Parathyroid adenoma (tissue), 2 donors: ENCODE results near the gene FLT1.

Experiments
- H2AFZ ChIP-seq: fragments of 300-600 bp; sonication (generic); one replicate; pipeline ENCODE4 v1.7.0; 2017; ENCODE audit warnings: antibody characterized with exemption, mild to moderate bottlenecking
- H3K27ac ChIP-seq: fragments of 300-600 bp; sonication (generic); one replicate; pipeline ENCODE4 v1.7.0; 2017
- H3K27me3 ChIP-seq: fragments of 300-600 bp; sonication (generic); one replicate; pipeline ENCODE4 v1.7.0; 2017; ENCODE audit warnings: low read length; ENCODE audit not compliant: control insufficient read depth, insufficient read depth
- H3K36me3 ChIP-seq: fragments of 300-600 bp; sonication (generic); one replicate; pipeline ENCODE4 v1.7.0; 2017; ENCODE audit warnings: low read length; ENCODE audit not compliant: control insufficient read depth, insufficient read depth
- H3K4me1 ChIP-seq: fragments of 300-600 bp; sonication (generic); one replicate; pipeline ENCODE4 v1.7.0; 2017; ENCODE audit warnings: control low read depth
- H3K4me2 ChIP-seq: fragments of 300-600 bp; sonication (generic); one replicate; pipeline ENCODE4 v1.7.0; 2017; ENCODE audit warnings: low read length
- H3K4me3 ChIP-seq: fragments of 300-600 bp; sonication (generic); one replicate; pipeline ENCODE4 v1.7.0; 2017; ENCODE audit warnings: low read depth, low read length
- H3K79me2 ChIP-seq: fragments of 300-600 bp; sonication (generic); one replicate; pipeline ENCODE4 v1.7.0; 2017; ENCODE audit warnings: control low read depth
- H3K9ac ChIP-seq: fragments of 300-600 bp; sonication (generic); one replicate; pipeline ENCODE4 v1.7.0; 2017; ENCODE audit warnings: mild to moderate bottlenecking
- H3K9me3 ChIP-seq: fragments of 300-600 bp; sonication (generic); one replicate; pipeline ENCODE4 v1.7.0; 2017; ENCODE audit warnings: low read length; ENCODE audit not compliant: control insufficient read depth
- TF ChIP-seq, protein P1 (sequence below): fragments of 300-600 bp; sonication (generic); IDR thresholded peaks from one replicate; pipeline ENCODE4 v1.7.0; 2017; ENCODE audit warnings: antibody characterized with exemption, mild to moderate bottlenecking
- donor health status: primary hyperparathyroidism.

Gene FLT1

DNA sequence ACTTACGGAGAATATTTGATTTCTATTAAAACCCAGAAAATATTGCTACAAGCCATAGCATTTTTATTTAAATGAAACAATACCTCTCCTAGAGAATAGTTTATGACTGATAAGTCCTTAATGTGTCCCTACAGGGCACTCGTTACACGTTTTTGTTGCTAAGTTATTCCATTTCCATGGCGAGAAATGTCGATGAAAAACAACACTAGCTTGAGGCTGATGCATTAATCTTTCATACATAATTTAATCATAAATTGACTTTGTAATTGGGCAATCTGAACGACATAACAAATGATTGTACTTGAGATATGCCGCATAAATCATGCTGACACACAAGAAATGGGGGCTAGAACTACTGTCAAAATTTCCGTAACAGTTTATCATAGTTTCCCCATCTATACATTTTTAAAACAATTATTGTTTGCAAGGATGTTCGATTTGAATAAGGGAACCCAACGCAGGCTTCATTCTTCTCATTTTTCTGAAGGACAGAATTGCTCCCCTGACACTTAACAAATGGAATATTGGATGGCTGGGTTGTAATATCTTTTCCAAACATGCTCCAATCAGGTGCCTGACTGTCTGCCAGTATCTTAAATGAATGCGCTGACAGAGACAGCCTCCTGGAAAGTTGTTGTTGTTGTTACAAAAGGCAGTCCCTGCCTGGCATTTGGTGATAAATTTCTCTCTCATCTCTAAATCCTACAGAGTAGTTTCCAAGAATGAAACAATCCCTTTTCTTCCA lies 61.9 kb downstream of the FLT1 start:
- H2AFZ ChIP-seq = no peak overlapping the region
- H3K27me3 ChIP-seq = no peaks in the 10 kb centered on the region
- no peaks in the 10 kb centered on the region for H3K9me3 ChIP-seq
- H3K27ac ChIP-seq = no peak overlapping the region
- H3K79me2 ChIP-seq = no peaks in the 10 kb centered on the region
- H3K4me3 ChIP-seq = no peak overlapping the region
- no peaks in the 10 kb centered on the region for H3K36me3 ChIP-seq
- H3K4me2 ChIP-seq = no peak overlapping the region
- H3K4me1 ChIP-seq = no peaks in the 10 kb centered on the region
- no peak overlapping the region for H3K9ac ChIP-seq
- TF ChIP-seq, protein P1, sequence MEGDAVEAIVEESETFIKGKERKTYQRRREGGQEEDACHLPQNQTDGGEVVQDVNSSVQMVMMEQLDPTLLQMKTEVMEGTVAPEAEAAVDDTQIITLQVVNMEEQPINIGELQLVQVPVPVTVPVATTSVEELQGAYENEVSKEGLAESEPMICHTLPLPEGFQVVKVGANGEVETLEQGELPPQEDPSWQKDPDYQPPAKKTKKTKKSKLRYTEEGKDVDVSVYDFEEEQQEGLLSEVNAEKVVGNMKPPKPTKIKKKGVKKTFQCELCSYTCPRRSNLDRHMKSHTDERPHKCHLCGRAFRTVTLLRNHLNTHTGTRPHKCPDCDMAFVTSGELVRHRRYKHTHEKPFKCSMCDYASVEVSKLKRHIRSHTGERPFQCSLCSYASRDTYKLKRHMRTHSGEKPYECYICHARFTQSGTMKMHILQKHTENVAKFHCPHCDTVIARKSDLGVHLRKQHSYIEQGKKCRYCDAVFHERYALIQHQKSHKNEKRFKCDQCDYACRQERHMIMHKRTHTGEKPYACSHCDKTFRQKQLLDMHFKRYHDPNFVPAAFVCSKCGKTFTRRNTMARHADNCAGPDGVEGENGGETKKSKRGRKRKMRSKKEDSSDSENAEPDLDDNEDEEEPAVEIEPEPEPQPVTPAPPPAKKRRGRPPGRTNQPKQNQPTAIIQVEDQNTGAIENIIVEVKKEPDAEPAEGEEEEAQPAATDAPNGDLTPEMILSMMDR = no peak

DNA sequence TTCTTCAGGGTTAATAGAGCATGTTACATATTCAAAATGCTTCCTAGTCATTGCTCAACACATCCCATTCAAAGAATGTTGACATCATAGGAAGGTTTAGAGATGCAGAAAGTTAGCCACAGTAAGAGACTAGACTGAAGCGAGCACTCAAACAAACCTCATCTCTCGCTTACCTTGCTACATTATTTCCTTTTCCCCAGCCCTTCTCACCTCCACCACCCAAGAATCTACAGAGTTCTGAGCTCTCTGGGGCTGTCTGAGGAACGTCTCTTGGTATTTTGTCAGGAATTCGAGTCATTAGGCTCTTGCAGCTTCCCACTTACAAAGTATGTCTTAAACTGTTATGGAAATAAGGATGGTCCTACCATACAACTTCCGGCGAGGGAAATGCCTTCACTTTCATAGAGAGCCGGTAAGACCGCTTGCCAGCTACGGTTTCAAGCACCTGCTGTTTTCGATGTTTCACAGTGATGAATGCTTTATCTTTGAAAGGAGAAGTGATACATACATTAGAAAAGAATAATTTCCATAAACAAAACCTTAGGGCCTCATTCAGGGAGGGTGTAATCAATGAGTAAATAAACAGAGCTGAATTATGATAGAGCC lies 65.1 kb downstream of the FLT1 start:
- no peak overlapping the region for H3K27ac ChIP-seq
- H3K79me2 ChIP-seq = no peaks in the 10 kb centered on the region
- no peaks in the 10 kb centered on the region for H3K27me3 ChIP-seq
- no peak overlapping the region for H3K4me2 ChIP-seq
- no peaks in the 10 kb centered on the region for H3K36me3 ChIP-seq
- no peak overlapping the region for H3K4me3 ChIP-seq
- TF ChIP-seq, protein P1 = no peak
- H3K9me3 ChIP-seq = no peaks in the 10 kb centered on the region
- H3K9ac ChIP-seq = no peak overlapping the region
- H3K4me1 ChIP-seq = no peaks in the 10 kb centered on the region
- no peak overlapping the region for H2AFZ ChIP-seq

DNA sequence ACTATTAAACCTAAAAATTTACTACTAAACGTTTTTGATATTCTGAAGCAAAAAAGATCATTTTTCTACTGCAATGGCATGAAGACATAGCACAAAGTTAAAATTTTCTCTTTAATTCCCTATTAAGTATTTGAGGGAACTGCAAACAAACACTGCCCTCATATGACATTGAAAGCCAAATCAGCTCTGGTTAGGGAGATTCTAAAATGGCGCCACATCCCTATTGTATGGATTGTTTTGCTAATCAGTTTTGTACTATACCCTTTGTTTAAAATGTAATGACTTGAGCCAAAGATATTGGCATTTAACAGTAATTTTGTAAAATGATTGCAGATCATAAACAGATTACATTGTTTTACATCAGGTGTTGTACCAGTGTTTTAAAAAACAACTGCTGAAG lies 65.8 kb downstream of the FLT1 start:
- H3K27ac ChIP-seq = no peak overlapping the region
- TF ChIP-seq, protein P1 = no peak
- H3K4me1 ChIP-seq = no peaks in the 10 kb centered on the region
- no peak overlapping the region for H3K4me3 ChIP-seq
- no peaks in the 10 kb centered on the region for H3K9me3 ChIP-seq
- H3K27me3 ChIP-seq = no peaks in the 10 kb centered on the region
- no peak overlapping the region for H2AFZ ChIP-seq
- H3K4me2 ChIP-seq = no peak overlapping the region
- no peaks in the 10 kb centered on the region for H3K36me3 ChIP-seq
- no peak overlapping the region for H3K9ac ChIP-seq
- H3K79me2 ChIP-seq = no peaks in the 10 kb centered on the region

DNA sequence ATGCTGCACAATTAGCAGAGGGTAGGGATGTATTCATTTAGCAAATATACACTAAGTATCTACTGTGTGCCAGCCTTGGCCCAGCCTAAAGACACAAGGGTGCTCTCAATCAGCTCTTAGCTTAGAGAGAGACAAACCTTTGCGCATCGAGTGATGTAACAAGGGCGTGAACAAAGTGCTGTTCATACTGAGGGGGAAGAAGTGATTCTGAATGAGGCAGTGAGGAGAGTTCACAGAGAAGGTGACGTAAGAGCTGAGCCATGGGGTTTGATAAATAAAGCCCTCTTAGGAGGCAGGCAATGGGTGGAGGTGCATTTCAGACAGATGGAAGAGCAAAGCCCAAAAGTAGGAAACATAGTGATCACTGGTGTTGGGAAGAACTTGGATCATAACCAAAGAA lies 68.5 kb downstream of the FLT1 start:
- Histone ChIP-seq H3K9ac (no peak overlapping the region), H3K9me3 (no peaks in the 10 kb centered on the region), H3K4me3 (no peak overlapping the region), H3K4me2 (no peak overlapping the region), H3K4me1 (no peaks in the 10 kb centered on the region), H3K27ac (no peak overlapping the region), H3K79me2 (no peaks in the 10 kb centered on the region), H3K27me3 (no peaks in the 10 kb centered on the region), H2AFZ (no peak overlapping the region), H3K36me3 (no peaks in the 10 kb centered on the region)
- TF ChIP-seq, protein P1 = no peak

DNA sequence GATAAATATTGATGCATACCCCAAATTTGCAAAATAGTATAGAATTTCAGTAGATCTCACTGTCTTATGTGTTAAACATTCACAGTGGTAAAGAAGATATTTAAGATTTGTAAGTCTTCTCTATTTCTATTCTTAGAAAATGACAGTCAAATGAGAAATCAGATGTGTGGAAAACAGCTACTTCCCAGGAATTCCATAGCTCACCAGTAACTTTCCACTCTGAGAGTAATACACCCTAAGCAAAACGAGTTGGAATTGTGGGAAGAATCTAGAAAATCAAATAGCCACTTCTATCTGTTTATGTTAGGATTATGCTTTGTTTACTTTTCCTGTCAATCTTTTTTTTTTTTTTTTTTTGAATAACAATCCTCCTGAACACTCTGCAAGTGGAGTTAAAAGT lies 69.1 kb downstream of the FLT1 start:
- TF ChIP-seq, protein P1 = no peak
- Histone ChIP-seq H3K4me1 (no peaks in the 10 kb centered on the region), H3K9ac (no peak overlapping the region)

More for the DNA sequence above, 69.1 kb downstream of the FLT1 start:
- Histone ChIP-seq H3K79me2 (no peaks in the 10 kb centered on the region), H3K27me3 (no peaks in the 10 kb centered on the region), H3K27ac (no peak overlapping the region), H3K4me3 (no peak overlapping the region), H3K4me2 (no peak overlapping the region), H2AFZ (no peak overlapping the region), H3K9me3 (no peaks in the 10 kb centered on the region), H3K36me3 (no peaks in the 10 kb centered on the region)
